HG03060 (cell line): ENCODE results near the gene EXOC7.

Experiments used
- ATAC-seq: cut with Tn5 transposase; IDR thresholded peaks from one replicate; pipeline ENCODE4 v1.9.1; 2021; ENCODE audit warnings: low read depth, moderate number of reproducible peaks; ENCODE audit not compliant: unreplicated experiment

Gene EXOC7

DNA sequence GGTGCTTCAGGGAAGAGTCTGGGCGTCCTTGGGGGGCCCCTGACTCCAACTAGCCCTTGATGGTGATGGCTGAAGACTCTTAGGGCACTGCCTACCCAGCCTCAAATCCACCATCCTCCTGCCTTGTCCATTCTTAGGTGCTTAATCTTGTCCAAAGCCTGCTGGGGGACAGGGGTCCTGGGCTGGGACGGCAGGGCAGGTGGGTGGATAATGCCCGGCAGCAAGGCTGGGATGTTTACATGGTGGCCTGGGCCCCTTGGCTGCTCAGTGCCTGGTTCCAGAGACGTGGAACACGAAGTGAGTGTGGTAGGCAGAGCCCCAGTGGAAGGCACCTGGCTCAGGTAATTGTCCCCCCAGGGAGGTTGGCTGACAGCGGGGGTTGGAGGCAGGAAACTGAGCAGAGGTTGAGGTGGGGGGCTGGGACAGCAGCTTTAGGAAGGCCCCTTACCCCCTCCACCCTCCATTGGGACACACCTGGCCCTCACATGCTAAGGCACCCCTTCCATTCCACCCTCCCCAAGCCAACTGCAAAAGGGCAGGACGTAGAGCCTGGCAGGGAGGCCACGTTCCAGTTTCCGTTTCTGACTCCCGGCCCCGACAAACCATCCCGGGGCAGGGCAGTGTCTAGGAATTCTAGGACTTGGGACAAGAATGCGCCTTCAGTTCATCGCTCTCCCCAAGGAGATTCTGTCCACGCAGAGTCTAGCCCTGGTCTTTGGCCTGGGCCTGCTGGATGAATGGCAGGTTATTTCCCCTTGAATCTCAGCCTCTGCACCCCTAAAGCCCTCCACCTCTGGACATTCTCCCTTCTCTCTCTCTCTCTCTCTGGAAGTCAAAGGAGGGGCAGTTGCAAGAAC, 35.5 kb upstream of the EXOC7 start:
- no peak for ATAC-seq

DNA sequence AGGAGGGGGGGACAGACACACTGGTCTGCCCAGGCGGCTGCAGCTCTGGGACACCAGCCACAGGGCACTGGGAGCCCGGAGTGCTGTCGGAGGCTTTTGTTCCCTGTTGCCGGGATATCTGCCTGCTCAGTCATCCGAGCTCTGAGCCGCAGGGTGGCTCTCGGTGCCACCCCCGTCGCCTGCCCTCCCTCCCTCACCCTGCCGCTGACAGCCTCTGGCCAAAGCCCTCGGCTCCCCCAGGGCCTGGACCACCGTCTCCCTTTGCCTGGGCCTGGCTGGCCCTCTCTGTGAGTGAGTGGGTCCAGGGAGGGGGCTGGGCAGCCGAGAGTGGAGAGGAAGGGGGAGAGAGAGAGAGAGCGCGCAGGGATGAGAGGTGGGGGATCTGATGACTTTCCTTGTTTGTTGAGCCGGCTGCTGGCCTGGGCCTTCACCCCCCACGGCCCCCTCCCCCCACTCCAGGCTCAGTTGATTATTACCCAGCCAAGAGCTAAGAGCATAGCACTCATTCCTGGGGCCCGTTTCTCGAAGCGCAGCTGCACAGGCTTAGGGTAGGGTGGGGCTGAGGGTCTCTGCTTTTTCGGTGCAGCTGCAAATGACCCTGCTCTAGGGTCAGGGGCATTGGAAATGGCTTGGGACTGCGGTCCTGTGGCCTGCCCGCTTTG, 34.8 kb upstream of the EXOC7 start:
- no peak for ATAC-seq

DNA sequence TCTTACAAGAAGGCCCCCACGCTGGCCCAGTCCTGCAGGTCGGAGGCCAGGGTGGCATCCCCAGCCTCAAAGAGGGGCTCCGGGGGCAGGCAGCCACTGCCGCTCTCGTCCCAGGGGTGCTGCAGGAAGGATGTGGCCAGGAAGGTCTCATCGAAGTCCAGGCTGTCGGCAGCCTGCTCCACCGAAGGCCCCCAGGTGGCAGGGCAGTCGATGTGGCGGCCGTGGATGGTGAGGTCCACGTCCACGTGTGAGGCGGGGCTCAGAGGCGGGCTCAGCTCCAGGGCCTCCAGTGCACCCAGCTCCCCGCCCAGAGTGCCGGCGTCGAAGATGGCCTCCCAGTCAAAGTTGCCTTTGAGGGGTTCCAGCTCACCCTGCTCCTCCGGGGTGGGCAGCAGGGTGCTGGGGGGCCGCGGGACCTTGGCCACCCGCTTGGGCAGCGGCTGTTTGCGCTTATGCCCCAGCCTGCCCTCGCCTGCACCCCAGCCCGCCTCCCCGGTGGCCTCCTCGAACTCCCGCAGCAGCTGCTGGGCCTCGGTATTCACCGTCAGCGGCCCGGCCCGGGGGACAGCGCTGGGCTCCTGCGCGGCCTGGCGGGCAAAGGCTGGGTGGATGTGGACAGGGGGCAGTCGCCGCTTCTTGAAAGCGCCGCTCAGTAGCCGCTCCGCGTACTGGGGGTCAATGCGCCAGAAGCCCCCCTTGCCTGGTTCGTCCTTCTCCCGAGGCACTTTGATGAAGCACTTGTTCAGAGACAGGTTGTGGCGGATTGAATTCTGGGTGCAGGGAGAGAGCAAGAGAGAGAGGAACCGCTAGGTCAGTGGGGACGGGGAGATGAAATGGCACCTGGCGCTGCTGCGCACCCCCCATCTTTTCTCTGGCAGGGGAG, 34.0 kb upstream of the EXOC7 start:
- ATAC-seq = no peak

DNA sequence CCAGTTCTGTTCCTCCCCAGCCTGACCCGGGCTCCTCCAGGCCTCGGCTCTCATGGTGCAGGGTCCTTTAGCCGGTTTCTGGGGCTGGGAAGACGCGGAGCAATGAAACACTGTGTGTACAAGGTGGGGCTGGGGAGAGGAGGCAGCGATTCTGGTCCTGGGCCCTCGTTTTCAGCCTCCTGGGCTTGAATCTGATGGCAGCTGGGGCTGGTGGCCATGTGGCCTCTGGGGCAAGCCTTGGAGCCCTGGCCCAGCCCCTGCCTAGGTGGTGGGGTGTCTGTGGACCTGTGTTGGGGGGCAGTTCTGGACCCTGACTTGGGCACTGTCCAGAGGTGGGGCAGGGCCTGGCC, 33.4 kb upstream of the EXOC7 start:
- no peak for ATAC-seq

DNA sequence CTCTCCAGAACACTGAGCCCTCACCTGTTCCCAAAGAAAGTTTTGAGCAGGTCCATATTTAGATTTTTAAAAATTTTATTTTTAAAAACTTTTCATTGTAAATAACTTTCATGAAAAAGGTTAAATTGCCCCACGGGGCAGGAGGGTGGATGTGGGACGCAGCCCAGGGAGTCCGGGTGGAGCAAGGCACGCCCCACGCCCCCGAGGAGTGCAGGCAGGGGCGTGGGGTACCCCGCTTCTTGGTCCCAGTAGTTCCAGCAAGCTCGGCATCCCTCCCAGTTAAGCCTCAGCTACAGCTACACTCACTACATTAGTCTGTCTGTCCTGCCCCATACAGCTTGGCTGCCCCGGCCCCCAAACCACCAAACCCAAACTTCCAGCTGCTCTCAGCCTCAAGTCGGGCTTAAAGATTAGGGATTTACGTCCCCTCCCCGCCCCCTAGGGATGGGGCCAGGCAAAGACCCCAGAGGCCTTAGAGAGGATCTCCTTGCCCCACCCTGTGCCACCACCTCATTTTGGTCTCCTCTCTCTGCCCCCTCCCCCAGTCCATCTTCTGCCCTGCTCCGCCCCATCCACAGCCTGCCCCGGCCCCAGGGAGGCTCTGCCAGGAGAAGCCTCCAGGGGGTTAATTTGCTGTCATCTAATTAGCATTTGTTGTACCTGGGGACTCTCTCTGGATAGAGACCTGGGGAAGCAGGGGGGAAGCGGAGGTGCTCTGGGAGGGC, 32.9 kb upstream of the EXOC7 start:
- ATAC-seq = no peak

DNA sequence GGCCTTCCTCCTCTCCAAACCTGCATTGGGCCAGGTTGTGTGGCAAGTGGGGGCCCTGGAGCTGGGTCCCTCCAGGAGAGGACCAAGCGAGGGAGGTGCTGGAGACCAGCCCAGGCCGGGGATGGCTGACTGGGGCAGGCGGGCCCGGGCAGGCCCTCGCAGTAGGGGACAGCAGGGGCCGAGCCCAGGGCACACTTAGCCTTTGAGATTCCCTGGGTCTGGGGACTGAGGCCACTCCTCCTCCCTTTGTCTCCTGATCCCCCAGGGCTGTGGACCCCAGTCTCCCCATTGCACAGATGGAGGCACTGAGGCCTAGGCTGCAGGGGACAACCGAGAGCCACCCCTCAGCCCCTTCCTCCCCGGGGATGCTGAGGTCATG, 32.2 kb upstream of the EXOC7 start:
- ATAC-seq = no peak

DNA sequence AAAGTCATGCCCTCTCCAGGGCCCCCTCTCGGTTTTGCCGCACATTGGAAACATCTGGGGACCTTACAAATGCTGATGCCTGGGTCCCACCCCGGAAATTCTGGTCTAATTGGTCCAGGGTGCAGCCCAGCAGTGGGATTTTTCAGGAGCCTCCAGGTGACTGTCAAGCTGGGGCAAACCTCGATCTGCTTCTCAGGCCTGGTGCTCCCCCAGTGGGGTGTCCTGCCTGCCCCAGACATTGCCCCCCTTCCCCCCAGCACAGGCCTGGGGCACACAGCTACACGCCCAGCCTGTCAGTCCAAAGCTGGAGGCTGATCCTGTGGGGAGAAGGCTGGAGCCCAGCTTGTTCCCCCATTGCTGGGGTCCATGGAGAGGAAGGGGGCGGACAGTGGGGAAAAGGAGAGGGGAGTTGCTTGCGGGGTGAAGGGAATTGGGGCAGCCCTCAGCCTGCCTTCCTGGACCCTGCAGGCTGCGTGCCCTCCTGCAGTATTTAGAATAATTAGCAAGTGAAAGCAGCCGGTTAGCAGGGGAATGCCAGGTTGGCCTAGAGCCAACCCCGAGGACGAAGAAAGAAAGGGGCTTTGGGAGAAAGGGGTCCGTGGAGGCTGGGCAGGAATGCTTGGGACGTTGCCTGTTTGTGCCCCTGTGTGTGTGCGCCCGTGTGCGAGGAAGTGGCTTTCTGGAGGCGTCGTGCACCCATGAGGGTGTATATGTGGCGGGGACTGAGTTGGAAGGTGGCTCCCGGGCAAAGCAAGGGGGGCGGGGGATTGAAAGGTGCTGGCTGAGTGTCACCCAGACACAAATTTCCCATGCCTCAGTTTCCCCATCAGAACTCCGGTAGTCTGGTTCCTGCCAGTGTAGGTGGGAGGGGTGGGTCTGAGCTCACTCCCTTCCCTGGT, 31.6 kb upstream of the EXOC7 start:
- ATAC-seq = no peak

DNA sequence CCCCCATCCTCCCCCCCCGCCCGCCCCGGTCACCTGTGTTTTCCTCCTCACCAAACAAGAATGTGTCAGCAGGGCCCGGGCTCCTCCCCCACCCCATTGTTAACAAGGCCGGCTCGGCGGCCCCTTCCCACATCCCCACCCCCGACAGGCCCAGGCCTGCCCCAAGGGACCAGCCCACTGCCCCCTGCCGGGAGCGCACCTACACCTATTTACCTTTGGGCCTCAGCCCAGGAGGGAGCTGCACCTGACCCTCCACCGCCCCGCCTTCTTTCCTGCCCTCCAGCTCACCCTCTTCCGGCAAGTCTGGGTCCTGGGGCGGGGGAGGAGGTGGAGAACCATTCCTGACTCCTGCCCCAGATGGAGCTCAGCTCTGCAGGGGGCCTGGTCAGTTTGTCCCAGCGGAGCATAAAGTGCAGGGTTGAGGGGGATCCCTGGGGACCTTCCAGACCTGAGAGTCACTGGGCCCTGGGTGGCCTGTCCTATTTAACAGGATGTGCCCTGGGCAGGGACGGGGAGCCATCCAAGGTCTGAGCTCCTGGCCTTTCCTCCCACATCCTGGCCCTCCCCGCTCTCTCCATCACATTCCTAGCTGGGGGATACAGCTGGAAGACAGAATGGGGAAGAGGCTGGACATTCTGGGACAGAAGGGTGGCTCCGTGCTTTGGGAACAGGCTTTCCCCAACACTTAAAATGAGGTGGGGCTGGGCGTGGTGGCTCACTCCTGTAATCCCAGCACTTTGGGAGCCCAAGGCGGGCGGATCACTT, 29.2 kb upstream of the EXOC7 start:
- ATAC-seq = no peak

DNA sequence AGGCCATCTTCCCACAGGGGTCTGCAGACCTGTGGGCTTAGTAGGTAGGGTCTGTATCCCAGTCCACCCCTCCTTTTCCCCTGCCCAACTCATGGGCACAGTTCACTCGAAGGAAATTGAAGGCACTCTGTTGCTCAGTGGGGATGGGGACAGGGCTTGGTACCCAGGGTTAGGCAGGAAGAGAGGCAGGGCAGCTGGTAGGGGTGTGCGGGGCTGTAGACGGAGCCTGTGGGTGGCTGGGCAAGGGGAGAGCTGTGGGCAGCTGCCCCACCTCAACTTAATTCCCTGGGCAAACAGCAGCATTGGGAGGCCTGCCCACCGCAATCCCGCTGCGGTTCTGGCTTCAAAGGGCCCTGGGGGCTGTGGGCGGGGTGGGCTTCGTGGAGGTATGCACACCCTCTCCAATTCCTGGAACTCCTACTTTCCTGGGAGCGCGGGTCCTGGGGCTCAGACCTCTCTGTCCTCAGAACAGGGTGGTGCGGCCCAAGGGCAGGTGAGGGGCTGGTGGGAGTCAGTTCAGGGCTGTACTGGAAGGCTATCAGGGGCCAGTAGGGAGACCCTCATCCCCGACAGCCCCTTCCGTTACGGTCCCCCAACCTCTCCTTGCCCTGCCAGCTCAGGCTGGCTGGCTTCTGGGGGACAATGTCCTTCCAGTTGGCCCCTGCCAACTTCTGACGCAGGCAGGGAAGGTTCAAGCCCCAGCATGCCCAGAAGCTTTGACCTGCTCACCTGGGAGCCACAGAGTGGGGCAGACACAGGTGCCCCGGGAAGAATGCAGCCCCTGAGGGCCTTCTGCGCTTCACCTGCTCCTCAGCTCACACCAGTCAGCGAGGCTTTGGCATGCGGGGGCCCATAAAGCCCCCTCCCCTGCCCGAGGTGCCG, 28.3 kb upstream of the EXOC7 start:
- no peak for ATAC-seq

DNA sequence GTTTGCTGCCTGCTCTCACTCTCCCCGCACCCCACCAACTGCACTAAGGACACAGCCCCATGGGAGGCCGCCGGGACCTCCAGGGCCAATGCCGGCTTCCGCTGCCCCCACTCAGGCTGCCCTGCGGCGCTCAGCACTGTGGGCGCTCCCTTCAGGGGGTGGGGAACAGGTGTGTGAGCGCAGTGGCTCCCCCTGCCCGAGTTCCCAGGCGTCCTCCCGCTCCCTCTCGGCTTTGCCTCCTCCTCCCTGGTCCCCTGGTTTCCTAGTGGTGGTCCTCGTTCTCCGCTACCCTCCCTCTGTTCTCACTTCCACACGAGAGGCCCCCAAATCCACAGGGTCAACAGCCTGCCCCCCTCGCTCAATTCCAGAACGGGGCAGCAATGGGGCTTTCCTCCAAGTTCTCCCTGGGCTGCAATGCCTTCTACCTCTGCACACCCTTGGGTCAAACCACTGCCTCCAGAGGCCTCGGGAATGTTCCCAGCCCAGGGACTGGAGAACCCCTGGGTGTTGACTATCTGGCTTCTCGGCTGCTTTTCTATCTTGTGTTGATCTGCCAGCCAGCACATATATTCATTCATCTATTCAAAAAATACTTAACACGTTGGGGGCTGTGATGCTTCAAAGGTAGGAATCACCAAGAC, 27.6 kb upstream of the EXOC7 start:
- ATAC-seq = no peak

DNA sequence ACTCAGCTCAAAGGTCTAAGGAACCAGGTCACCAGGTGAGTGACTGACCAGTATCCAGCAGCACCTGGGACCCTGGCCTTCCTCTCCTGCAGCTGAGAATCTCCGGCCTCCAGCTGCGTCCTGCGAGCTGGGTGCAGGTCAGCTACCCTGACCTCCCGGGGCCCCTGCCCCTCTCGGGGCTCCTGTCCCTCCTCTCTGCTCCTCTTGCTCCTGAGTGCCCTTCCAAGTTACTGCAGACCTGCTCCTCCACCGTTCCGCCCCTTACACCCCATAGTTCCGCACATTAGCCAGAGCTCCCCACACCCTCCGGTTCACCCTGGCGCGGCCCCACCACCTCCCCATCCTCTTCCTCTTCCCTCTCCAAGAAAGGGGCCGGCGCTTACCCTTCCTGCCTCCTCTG, 26.9 kb upstream of the EXOC7 start:
- no peak for ATAC-seq

DNA sequence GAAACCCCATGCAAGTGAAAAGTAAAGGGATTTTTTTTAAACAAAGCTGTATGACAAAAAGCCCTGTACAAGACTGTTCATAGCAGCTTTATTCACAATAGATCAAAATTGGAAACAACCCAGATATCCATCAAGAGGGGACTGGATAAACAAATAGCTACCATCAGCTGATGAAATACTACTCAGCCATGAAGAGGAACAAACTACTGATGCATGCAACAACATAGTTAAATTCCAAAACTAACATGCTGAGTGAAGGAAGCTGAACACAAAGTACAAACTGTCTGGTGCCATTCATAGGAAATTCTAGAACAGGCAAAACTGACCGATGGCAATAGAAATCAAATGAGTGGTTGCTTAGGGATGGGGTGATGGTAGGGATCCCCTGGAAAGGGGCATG, 22.3 kb upstream of the EXOC7 start:
- no peak for ATAC-seq

DNA sequence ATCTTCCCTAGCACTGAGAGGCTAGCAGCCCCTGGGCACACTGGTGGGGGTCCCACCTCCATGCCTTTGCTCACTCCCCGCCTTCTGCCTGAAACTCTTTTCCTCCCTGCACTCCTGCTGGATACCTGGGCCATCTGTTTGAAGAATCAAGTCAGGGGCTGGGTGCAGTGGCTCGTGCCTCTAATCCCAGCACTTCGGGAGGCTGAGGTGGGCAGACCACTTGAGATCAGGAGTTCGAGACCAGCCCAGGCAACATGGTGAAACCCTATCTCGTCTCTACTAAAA, 21.7 kb upstream of the EXOC7 start:
- no peak for ATAC-seq

DNA sequence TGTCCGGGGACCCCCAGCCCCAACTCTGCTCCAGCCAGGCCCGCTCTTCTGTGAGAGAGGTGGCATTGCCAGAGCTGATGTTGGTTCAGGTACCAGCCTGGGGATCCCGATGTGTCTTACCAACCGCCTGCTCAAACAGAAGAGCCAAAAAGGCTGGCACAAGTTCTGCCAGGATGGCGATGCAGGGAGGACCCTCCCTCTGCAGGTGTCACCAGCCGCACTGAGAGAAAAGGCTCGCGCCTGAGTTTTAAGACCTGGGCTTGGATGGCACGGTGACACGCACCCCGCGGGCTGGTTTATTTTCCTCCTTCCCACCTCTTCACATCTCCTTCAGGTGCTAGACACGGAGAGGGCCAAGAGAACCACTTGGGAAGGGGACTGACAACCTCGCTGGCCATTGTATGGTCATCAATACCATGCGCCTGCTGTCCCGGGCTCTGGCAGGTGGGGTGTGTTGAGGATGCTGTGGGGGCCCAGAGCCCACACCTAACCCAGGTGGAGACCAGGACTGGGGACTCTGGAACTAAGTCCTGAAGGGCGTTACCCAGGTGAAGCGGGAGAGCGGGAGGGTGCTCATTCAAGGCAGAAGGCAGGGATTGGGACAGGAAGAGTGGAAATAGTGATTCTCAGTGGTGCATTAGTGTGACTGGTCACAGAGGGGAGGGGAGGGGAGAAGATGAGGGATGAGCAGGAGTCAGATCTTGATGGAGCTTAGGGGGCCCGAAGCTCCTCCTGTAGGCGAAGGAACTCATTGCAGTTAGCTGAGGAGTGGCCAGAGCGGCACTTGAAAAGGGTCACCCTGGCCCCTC, 21.2 kb upstream of the EXOC7 start:
- ATAC-seq = no peak

DNA sequence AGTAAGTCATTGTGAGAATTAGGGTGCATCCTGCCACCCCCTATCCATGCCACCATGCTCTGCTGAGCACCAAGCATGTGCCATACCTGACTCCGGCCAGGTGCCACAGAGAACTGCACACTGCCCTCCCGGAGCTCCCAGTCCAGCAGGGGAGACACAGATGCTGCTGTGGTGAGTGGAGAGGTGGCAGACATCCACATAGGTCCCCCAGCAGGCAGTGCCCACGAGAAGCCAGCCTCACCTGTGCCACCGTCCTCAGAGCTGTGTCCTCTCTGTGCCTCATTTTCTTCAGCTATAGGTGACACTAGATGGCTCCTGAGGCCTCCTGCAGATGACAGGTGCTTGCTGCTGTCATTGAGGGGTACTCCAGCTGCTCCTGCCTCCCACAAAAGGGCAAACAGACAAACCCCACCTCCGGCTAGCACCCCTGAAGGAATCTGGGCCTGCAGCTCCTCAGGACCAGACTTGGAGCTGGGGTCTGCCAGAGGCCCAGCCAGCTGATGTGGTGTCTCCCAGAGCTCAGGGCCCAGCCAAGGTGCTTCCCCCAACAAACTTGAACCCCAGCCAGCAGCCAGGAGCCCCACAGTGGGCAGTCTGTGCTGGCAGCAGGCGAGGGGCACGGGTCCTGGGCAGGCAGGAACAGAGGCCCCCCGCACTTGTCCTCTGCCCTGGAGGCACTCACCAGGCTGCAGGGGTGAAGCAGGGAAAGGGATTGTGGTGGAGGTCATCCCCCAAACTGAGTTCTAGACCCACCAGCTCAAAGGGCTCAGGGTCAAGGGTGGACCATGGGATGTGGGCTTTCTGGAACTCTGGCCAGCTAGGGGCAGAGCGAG, 20.4 kb upstream of the EXOC7 start:
- ATAC-seq = no peak

DNA sequence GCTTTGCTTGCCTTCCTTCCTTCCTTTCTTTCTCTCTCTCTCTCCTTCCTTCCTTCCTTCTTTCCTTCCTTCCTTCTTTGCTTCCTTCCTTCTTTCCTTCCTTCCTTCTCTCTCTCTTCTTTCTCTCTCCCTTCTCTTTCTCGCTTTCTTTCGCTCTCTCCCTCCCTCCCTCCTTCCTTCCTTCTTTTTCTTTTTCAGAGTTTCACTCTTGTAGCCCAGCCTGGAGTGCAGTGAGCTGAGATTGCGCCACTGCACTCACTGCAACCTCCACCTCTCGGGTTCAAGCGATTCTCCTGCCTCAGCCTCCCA, 19.6 kb upstream of the EXOC7 start:
- no peak for ATAC-seq
